ENCODE results near the gene MME. TPM values are rescaled to one million over a fixed set of nuclear protein-coding genes. Genes with fewer than 3 reads are reported as not detected.

Gene MME
- total RNA-seq, 1 experiment from 2014 or later: 19.5 TPM

GRCh38 chr3:155078711-155079467, 1.2 kb upstream of the MME start:
- no peak for DNase-seq (ENCODE audit: low read depth, low spot score)
- in situ Hi-C loops (cut with HindIII; ENCODE audit: low pct_unique_long_range_greater_than_20kb, low sequenced_read_pairs): no loop called here

- no peak for DNase-seq (ENCODE audit: low read depth, low spot score)
- in situ Hi-C loops (cut with HindIII; ENCODE audit: low pct_unique_long_range_greater_than_20kb, low sequenced_read_pairs): no loop called here
Measured at GRCh38 chr3:155079468-155079745, 712 bp upstream of the MME start.

- in situ Hi-C loops (cut with HindIII; ENCODE audit: low pct_unique_long_range_greater_than_20kb, low sequenced_read_pairs): no loop called here
- no peak for DNase-seq (ENCODE audit: low read depth, low spot score)
Measured at GRCh38 chr3:155080692-155081091, 573 bp downstream of the MME start.

GRCh38 chr3:155083313-155083905, 3.3 kb downstream of the MME start:
- in situ Hi-C loops (cut with HindIII; ENCODE audit: low pct_unique_long_range_greater_than_20kb, low sequenced_read_pairs): no loop called here
- DNase-seq (ENCODE audit: low read depth, low spot score): no peak

- in situ Hi-C loops (cut with HindIII; ENCODE audit: low pct_unique_long_range_greater_than_20kb, low sequenced_read_pairs): no loop called here
- DNase-seq (ENCODE audit: low read depth, low spot score): no peak
Measured at GRCh38 chr3:155084567-155084966, 4.4 kb downstream of the MME start.

GRCh38 chr3:155086051-155086450, 5.9 kb downstream of the MME start:
- in situ Hi-C loops (cut with HindIII; ENCODE audit: low pct_unique_long_range_greater_than_20kb, low sequenced_read_pairs): no loop called here
- no peak for DNase-seq (ENCODE audit: low read depth, low spot score)

- in situ Hi-C loops (cut with HindIII; ENCODE audit: low pct_unique_long_range_greater_than_20kb, low sequenced_read_pairs): no loop called here
- DNase-seq (ENCODE audit: low read depth, low spot score): no peak
Measured at GRCh38 chr3:155088706-155089345, 8.7 kb downstream of the MME start.

- in situ Hi-C loops (cut with HindIII; ENCODE audit: low pct_unique_long_range_greater_than_20kb, low sequenced_read_pairs): no loop called here
- no peak for DNase-seq (ENCODE audit: low read depth, low spot score)
Measured at GRCh38 chr3:155089495-155089894, 9.4 kb downstream of the MME start.

- in situ Hi-C loops (cut with HindIII; ENCODE audit: low pct_unique_long_range_greater_than_20kb, low sequenced_read_pairs): no loop called here
- no peak for DNase-seq (ENCODE audit: low read depth, low spot score)
Measured at GRCh38 chr3:155093261-155093660, 13.1 kb downstream of the MME start.

- in situ Hi-C loops (cut with HindIII; ENCODE audit: low pct_unique_long_range_greater_than_20kb, low sequenced_read_pairs): no loop called here
Measured at GRCh38 chr3:155096303-155097008, 16.3 kb downstream of the MME start.

GRCh38 chr3:155097009-155097349, 16.9 kb downstream of the MME start:
- in situ Hi-C loops (cut with HindIII; ENCODE audit: low pct_unique_long_range_greater_than_20kb, low sequenced_read_pairs): no loop called here

More at GRCh38 chr3:155096303-155097008, 16.3 kb downstream of the MME start:
- DNase-seq (ENCODE audit: low read depth, low spot score): no peak

GRCh38 chr3:155101398-155101797, 21.3 kb downstream of the MME start:
- in situ Hi-C loops (cut with HindIII; ENCODE audit: low pct_unique_long_range_greater_than_20kb, low sequenced_read_pairs): no loop called here
- DNase-seq (ENCODE audit: low read depth, low spot score): no peak

More at GRCh38 chr3:155097009-155097349, 16.9 kb downstream of the MME start:
- DNase-seq (ENCODE audit: low read depth, low spot score): no peak

- in situ Hi-C loops (cut with HindIII; ENCODE audit: low pct_unique_long_range_greater_than_20kb, low sequenced_read_pairs): no loop called here
- DNase-seq (ENCODE audit: low read depth, low spot score): no peak
Measured at GRCh38 chr3:155102329-155102728, 22.2 kb downstream of the MME start.

- in situ Hi-C loops (cut with HindIII; ENCODE audit: low pct_unique_long_range_greater_than_20kb, low sequenced_read_pairs): no loop called here
Measured at GRCh38 chr3:155103686-155104085, 23.6 kb downstream of the MME start.

GRCh38 chr3:155106119-155106518, 26.0 kb downstream of the MME start:
- DNase-seq (ENCODE audit: low read depth, low spot score): no peak
- in situ Hi-C loops (cut with HindIII; ENCODE audit: low pct_unique_long_range_greater_than_20kb, low sequenced_read_pairs): no loop called here

More at GRCh38 chr3:155103686-155104085, 23.6 kb downstream of the MME start:
- no peak for DNase-seq (ENCODE audit: low read depth, low spot score)

GRCh38 chr3:155110022-155110421, 29.9 kb downstream of the MME start:
- DNase-seq (ENCODE audit: low read depth, low spot score): no peak
- in situ Hi-C loops (cut with HindIII; ENCODE audit: low pct_unique_long_range_greater_than_20kb, low sequenced_read_pairs): no loop called here

- in situ Hi-C loops (cut with HindIII; ENCODE audit: low pct_unique_long_range_greater_than_20kb, low sequenced_read_pairs): no loop called here
- no peak for DNase-seq (ENCODE audit: low read depth, low spot score)
Measured at GRCh38 chr3:155110996-155111901, 31.1 kb downstream of the MME start.

- in situ Hi-C loops (cut with HindIII; ENCODE audit: low pct_unique_long_range_greater_than_20kb, low sequenced_read_pairs): no loop called here
- no peak for DNase-seq (ENCODE audit: low read depth, low spot score)
Measured at GRCh38 chr3:155111971-155112370, 31.9 kb downstream of the MME start.
